GM12801 (cell line): ENCODE results near the gene DACT3.

Source experiments
- TF ChIP-seq, protein P1 (sequence below): IDR thresholded peaks from one replicate; pipeline ENCODE4 v1.5.1; 2011; ENCODE audit warnings: control low read depth; ENCODE audit not compliant: insufficient read length; ENCODE audit errors: extremely low read depth

The DACT3 gene

DNA sequence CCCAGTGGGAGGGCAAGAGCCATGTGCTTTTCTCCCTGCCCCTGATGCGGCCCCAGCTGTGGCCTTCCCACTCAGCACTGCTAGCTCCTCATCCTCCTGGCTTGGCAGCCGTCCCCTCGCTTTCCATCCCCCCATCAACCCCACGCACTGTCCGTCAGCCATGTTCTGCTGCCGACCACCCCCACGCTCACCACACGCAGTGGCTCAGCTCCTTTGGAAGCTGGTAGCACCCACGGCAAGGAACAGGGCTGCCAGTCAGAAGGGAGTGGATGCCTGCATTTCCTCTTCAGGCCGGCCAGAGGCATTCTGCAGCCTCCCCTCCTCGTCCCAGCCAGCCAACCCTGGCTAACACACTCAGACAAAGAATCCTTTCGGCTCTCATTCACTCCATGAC is 53.5 kb downstream of the DACT3 start:
- TF ChIP-seq, protein P1, sequence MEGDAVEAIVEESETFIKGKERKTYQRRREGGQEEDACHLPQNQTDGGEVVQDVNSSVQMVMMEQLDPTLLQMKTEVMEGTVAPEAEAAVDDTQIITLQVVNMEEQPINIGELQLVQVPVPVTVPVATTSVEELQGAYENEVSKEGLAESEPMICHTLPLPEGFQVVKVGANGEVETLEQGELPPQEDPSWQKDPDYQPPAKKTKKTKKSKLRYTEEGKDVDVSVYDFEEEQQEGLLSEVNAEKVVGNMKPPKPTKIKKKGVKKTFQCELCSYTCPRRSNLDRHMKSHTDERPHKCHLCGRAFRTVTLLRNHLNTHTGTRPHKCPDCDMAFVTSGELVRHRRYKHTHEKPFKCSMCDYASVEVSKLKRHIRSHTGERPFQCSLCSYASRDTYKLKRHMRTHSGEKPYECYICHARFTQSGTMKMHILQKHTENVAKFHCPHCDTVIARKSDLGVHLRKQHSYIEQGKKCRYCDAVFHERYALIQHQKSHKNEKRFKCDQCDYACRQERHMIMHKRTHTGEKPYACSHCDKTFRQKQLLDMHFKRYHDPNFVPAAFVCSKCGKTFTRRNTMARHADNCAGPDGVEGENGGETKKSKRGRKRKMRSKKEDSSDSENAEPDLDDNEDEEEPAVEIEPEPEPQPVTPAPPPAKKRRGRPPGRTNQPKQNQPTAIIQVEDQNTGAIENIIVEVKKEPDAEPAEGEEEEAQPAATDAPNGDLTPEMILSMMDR, result no peak

DNA sequence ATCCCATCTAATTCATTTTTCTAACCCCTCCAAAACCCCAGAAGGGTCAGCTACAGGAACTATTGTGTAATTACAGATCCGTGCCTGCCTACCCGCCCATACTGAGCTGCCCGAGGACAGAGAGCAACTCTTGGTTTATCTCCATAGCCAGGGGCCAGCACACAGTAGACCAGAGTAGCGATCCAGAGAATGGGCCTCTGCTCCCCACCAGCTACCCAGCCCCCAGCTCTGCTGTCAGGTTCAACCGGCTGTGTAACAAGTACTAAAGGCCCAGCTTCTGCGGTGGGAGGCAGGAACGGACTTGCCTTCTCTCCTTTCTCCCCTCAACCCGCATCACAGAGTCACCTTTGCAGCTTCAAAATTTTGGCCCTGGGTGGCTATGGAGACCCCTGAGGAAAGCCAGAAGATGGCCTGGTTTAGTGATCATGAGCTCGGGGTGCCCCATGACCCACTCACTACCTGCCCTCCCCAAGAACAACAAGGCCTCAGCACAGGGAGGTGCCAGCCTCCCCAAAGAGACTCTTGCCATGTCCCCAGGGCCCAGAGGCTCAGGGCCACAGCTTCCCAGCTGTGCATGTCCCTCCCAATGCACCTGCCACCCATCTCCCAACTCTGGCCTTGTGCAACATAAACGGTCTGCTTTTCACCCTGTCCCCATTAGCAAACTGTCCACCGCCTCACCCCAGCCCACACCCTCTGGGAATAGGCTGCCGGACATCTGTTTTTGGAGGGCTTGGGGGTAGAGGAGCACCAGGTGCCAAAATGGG is 54.1 kb downstream of the DACT3 start:
- TF ChIP-seq, protein P1, result no peak

DNA sequence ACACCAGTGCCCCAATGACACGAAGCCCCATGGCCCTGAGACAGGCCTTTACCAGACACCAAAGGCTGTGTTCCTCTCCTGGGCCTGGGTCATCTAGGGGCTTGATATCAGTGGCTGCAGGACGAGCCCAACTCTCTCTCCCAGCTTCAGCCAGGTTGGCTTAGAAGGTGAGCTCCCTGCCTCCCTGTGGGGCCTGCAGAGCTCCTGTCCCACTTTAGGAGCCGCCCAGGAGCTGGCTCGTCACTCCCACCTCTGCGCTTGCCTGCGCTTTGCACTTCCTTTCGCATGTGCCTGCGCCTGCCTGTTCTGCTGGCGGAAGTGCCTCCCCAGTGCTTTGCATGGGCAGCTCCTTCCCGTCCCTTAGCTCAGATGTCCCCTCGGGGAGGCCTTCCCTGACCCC is 55.0 kb downstream of the DACT3 start:
- TF ChIP-seq, protein P1, result no peak

DNA sequence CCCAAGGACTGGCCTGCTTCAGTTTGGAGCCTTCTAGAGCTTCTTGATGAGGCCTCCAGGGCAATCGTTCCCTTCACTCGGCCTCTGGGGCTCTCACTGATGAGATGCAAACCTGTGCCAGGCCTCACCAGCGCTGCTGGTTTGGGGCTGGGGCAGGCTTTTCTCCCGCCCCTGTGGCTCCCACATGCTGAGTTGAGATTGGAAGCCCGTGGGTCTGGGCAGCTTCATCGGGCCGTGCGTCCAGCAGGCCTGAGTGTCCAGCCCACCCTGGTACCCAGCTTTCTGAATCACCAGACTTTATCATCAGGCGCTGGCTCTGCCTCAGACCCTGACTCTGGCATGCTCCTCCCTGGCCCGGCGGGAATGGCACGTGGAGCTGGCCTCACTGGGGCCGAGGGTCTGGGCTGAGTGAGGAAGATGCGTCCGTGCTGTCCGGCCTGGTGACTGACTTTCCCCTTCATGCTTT is 55.6 kb downstream of the DACT3 start:
- TF ChIP-seq, protein P1, result no peak

DNA sequence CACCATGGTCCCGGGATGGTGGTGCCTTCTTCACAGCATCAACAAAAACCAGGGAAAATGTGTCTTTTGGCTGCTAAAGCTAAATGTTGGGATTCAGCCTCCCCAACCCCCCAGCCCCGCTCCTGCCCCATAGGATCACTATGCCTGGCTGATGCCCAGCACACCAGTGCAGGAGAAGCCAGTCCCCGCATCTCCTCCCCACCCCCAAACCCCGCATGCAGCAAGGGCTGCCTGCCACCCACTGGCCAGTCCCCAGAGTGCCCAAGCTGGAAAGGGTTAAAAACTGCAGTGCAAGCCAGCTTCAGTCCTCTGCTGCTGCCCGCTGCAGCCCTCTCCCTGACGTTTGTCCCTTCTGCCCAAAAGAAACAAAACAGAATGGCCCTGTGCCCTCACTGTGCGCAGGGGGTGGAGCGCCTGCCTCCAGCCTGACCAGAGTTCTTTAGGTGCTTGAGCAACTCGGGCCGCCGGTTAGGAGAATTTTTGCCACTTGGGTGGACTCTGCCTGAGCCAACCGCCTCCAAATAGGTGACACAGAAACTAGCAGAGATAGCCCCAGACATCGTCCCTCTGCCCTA is 56.1 kb downstream of the DACT3 start:
- TF ChIP-seq, protein P1, result no peak

DNA sequence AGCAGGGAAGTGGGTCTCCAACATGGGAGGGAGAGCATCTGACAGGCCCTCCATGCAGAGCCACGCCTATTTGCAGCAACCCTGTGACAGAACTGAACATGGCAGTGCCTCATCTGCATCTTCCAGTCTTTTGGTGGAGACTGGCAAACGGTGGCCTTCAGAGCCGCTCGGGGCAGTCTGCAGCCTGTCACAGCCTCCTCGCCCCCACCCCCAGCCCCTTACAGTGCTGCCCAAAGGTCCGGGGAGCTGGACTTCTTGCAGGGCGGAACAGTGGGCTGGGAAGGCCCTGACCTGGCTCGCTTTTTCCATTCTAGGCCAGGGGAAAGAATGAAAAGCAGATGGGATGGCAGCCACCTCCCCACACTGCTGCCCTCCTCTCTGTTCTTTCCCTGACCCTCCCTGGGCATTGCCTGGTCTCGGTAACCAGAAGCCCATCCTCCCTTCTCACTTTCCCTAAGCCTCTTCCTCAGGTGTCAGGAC is 57.2 kb downstream of the DACT3 start:
- TF ChIP-seq, protein P1, result no peak

DNA sequence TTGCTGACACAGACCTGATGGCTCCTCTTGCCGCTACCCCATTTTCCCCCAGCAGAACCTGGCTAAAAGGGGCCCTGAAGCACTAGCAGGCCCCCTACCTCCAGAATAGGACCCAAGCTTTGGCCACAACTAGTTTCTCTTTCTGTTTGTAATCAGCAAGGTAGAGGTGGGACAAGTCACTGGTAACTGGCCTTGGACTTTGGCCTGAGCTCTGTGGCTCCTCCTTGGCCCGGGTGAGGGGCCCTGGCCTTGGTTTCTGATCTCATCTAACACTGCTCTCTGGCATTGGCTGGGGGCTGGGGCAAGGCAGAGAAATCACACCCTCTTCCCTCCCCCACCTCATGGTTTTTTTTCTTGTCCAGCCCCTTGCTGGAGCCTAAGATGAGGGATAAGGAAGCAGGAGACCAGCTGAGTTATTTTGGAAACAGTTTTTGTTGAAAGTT is 57.8 kb downstream of the DACT3 start:
- TF ChIP-seq, protein P1, result no peak
